HG02642 (cell line): ENCODE data around the gene TMEM150B.

Experiments used
- ATAC-seq: cut with Tn5 transposase; IDR thresholded peaks from one replicate; pipeline ENCODE4 v1.9.1; 2021; ENCODE audit warnings: mild to moderate bottlenecking; ENCODE audit not compliant: unreplicated experiment, poor library complexity

The TMEM150B gene

DNA sequence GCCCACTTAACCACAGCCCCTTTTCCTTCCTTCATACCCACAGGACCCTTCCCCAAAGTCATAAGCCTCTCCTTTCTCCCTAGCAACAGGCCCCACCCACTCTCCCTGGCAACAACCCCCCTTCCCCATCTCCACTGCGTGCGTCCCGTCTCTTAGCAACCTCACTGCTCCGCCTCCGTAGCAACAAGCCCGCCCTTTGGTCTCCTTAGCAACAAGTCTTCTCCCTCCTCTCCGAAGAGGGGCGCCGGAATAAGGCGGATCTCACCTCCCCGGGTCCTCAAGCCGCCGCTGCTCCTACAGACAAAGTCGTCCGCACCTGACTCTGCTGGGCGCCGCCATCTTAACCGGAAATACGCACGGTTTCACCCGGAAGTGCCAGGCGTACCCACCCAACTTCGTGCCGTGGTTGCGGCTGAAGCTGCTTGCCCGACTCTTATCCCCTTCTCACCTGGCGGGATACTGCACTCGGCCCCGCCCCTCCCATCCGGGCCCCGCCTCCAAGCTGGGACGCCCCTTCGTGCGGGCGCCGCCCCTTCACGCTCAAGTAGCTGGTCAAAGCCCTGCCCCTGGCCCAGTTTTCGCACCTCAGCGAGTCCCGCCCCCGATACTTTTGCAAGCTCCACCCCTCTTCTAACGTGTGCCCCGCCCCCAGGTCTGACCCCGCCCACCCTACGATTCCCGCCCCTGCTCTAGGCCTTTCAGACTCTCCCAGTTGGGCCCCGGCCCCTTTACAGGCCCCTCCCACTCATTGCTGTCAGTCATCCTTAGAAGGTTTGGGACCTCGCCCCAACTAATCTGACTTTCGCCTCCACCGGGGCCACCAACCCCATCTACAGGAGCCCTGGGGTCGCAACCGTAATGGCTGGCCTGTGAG, 45.1 kb downstream of the TMEM150B start, which contains the start of gene HSPBP1:
HSPBP1 (minus strand) TSS at position 341 of the 874 bp plus-strand sequence. CDS start 502 bp downstream, outside the sequence.
- ATAC-seq = peak; percentile 81

DNA sequence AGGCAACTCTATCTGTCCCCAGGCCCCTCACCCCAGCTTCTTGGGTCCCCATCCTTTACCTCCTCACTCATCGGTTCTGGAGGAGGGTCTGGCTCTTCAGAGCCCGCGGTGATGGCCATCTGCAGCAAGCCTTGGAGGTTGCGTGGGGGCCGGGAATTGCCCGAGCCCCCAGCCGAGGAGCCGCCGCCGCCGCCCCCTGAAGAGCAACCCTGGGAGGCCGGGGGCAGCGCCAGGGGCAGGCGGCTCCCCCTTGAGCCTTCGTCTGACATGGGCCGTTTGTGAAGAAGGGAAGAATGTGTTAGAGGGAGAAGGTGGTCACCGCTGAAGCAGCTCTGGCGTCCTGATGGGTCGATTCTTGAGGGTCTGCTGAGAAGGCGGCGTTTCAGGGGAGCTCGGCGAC, 45.8 kb downstream of the TMEM150B start:
- ATAC-seq = no peak

- ATAC-seq = no peak
Observed at GRCh38 chr19:55278391-55279135, 46.6 kb downstream of the TMEM150B start.

GRCh38 chr19:55277494-55277893, 47.6 kb downstream of the TMEM150B start:
- ATAC-seq = no peak

- ATAC-seq = no peak
Observed at GRCh38 chr19:55276720-55277430, 48.3 kb downstream of the TMEM150B start.

DNA sequence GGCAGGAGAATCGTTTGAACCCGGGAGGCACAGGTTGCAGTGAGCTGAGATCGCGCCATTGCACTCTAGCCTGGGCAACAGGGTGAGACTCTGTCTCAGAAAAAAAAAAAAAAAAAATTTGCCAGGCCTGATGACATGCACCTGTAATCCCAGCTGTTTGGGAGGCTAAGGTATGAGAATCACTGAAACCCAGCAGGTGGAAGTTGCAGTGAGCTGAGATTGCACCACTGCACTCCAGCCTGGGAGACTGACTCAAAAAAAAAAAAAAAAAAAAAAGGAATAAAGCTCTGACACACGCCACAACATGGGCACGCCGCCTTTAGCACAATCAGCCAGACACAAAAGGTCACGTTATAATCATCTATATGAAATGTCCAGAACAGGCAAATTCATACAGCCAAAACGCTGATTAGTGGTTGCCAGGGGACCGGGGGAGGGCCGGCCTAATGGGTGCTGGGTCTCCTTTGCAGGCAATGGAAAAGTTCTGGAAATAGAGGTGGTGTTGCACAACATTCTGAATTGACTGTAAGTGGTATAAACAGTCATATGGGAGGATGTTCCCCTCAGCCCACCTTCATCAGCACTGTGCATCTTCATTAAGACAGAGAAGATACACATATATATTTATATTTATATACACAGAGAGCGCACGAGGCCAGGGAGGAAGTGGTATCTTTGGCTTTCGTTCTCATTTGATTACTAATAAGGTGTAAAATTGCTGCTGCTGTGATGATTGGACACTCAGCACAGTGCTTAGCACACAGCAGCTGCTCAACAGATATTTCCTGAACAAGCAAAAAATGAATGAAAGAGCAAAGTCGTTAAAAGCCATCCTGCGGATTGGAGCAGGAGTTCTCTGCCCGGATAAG, 49.1 kb downstream of the TMEM150B start:
- peak; percentile 33 for ATAC-seq

DNA sequence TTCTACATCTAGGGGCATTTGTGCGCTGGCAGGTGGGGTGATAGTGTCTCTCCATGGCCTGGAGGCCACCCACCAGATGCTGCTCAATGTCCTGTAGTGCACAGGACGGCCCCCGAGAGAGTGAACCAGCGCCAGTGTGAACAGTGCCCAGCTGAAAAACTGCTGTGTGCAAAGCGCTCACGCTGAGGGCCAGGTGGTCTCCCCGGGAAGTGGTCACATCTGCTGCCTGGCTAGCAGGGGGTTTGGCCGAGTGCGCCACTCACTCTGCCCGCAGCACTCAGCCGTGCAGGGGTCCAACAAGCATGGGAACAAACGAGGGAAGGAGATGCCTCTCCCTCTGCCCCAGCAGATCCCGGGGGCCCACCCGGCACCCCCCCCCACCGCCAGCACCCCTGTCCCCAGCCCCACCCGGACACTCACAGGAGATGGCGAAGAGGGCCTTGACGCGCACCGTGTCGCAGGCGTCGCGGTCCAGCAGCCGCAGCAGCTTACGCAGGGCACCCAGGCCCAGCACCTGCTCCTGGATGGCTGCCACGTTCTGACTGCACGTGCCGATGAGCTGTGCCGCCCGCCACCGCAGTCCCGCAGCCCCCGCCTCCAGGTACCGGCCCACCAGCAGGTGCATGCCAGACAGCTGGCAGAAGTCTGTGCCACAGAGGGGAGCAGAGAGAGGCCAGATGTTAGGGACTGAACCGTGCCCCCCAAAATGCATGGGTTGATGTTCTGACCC, 51.0 kb downstream of the TMEM150B start:
- no peak for ATAC-seq

- ATAC-seq = no peak
Observed at GRCh38 chr19:55272142-55272541, 53.0 kb downstream of the TMEM150B start.

DNA sequence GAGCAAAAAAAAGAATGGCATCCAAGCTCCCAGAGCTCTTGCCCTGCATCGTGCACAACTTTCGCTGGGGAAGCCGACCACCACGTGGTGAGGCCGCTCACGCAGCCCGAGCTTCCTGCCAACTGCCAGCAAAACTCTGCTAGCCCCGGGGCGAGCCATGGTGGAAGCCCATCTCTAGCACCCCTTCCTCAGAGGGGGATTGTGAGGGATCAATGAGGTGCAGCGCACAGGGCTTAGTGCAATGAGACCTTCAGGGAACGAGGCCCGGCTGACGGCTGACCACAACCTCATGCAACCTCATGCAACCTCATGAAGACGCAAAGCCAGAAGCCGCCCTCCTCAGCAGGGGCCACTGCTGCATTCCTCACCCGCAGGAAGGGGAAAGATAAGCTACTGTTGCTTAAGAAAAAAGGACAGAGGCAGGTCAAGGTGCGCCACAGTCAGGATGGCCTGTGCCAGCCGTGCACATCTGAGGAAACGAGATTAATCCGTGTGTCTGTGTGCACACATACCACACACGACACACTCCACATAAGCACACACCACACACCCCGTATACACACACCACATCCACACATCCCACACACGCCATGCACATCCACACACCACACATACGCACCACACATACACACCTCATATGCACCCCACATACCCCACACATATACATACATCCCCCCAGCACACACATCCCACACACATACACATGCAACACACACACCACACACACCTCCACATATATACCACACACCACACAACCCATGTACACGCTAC, 54.8 kb downstream of the TMEM150B start:
- ATAC-seq = no peak

DNA sequence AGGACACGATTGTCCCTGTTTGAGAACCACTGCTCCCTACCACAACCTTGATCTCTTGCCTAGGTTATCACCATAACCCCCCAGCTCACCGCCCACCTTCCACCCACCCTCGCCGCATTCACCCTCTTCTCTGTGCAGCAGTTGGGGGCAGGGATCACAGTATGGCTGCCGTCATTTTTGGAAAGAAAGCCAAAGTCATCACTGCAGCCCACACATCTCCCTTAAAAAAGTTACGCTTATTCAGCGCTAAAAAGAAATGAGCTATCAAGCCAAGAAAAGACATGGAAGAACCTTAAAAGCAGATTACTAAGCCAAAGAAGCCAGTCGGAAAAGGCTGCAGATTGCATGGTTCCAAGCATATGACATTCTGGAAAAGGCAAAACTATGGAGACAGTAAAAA, 55.8 kb downstream of the TMEM150B start:
- ATAC-seq = no peak

DNA sequence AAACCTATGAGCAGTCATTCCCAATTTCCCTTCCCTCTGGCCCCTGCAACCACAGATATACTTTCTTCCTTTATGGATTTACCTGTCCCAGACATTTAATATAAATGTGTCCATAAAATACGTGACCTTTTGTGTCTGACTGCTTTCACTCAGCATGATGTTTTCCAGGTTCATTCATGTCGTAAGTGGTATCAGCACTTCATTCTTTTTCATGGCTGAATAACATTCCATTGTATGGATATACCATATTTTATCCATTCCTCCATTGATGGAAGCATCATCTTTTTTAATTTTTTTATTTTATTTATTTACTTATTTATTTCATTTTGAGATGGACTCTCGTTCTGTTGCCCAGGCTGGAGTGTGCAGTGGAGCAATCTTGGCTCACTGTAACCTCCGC, 58.3 kb downstream of the TMEM150B start:
- ATAC-seq = no peak

- no peak for ATAC-seq
Observed at GRCh38 chr19:55266404-55266803, 58.7 kb downstream of the TMEM150B start.

DNA sequence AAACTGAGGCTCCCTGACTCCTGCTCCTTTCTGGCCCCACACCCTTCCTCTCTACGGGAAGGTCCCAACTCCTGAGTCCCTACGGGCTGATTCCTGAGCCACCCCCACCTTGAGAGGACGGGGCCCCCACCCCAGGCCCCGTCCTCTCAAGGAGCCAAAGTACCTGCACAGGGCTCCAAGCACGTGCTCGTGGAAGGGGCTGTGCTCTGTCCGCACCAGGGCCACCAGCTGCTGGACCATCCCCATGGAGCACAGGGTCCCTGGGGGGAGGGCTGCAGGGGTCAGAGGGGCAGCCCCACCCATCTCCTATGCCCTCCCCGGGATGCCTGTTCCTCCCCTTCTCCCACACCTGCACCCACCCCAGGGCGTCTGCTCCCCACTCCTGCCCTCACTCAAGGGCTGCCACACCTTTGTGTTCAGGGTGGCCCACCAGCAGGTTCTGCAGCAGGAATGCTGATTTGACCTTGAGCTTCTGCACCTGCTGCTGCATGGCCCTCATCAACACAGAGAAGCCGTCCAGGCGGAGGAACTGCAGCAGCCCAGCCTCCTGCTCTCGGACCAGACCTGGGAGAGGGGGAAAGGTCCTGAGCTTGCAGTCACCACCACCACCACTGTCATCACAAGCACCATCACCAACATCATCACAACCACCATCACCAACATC, 59.3 kb downstream of the TMEM150B start:
- ATAC-seq = no peak

GRCh38 chr19:55265173-55265572, 60.0 kb downstream of the TMEM150B start:
- ATAC-seq = no peak

- no peak for ATAC-seq
Observed at GRCh38 chr19:55264531-55264930, 60.6 kb downstream of the TMEM150B start.
